GM21576 (cell line): ENCODE results near the gene MAP1B.

Source experiments
- ATAC-seq: cut with Tn5 transposase; IDR thresholded peaks from one replicate; pipeline ENCODE4 v1.9.1; 2021; ENCODE audit warnings: mild to moderate bottlenecking, moderate library complexity; ENCODE audit not compliant: unreplicated experiment

Gene MAP1B

DNA sequence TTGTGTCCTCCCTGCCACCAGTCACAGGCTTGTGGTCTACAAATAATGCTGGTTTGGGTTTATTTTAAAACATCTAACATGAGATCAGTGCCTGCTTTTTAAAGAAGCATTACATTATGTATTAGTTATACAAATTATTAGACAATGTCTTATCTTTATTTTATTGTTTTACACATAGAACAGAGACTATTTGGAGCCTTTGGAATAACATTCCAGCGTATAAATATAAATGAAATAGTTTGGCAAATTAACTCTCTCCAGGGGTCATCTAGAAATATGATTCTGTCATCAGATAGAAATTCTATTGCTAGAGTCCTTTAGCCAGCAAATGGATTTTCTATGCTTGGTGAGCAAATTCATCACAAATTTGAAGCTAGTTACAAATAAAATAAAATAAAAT, 22.4 kb downstream of the MAP1B start:
- ATAC-seq: no peak

DNA sequence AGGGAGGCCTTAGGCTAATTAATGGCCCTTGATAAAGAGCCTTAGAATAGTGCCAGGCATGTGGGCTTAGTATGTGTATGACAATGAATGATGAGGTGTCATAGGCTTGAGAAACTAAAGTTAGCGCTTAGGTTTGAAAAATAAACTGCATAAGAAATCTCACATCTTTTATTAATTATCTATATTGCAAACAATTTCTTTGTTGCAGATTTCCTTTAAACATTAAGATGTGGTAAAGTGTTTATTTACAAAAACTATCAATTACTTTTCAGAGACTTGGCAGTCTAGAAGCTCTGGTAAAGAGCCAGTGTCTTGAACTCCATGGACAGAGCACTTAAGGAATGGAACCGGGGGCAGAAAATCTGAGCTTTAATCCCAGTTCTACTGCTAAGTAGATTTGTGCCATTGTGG, 23.1 kb downstream of the MAP1B start:
- ATAC-seq: no peak

DNA sequence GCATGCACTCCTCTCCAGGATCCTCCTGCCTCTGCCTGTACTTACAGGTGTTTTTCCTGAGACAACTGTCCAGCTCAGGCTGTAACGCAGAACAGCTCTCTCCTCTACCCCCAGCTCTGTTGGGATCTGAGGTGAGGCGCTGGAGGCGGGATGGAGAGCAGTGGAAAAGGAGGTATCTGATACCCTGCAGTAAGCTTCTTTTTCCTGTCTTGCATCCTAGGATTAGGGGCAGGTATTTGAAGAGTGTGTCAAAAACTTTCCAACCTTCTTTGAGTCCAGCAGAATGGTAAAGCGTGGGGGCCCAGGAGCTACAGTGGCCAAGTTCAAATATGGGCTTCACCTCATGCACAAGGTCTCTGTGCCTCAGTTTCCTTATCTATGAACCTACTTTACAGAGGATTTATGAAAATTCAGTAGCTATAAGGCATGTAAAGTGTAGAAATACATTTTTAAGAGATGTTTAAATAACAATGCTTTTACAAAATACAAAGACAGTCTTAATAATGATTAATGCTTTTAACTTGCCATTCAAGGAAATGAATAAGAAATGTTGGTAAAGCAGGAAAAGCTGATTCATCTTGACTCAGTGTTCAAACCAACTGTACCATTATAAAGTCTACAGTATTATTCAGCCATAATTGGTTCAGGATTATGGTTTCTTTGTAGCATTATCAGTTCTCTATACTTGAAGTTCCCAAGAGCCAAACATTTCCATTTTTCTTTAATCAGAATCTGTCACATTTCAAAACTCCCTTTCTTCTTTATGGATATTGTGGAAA, 26.1 kb downstream of the MAP1B start:
- ATAC-seq: no peak

GRCh38 chr5:72134226-72134899, 27.1 kb downstream of the MAP1B start:
- ATAC-seq: no peak

DNA sequence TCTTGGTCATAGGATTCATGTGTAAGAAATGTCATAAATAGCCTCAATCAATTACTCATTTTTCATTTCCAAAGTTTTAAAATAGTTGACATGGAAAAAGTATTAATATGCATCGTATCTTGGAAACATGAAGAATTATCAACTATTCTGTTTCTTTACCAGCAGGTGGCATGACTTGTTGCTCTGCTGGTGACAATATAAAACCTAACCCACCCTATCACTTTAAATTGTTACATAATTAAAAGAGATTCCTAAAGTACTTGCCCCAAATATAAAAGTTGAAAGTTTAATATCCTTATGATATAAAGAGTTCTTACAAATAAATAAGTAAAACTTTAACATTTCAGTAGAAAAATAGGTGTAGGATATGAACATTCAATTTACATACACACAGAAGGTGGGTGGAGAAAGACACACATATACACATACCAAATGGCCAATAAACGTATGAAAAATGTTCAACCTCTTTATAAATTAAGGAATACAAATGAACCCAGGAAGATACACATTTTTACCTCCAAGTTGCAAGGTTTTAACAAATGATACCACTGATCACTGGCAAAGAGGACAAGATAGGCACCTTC, 30.6 kb downstream of the MAP1B start:
- no peak for ATAC-seq

DNA sequence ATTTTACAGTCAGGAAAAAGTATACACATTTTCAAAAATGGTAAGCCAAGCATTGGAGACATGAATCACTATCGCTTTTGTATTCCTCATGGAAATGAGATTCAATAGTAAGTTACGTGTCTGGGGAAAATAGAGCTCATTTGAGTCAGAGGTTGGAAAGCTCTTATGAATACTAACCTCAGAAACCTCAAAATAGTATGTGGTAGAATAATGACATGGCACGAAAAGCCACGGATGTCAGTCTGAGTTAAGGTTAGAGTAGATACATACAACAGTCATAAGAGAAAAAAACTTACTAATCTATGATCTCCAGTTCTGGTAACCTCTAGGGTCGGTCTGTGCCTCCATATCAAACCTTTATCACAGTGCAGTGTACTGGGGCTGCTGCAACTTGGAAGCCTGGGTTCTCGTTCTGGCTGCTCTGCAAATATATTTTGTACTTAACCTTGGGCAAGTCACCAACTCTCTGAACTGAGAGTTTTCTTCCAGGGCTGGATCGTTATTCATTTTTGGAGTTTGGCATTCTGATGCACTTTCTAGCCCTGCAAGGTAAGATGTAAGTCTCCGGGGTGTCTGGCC, 31.8 kb downstream of the MAP1B start:
- ATAC-seq: no peak

- no peak for ATAC-seq
Observed at GRCh38 chr5:72140711-72141110, 33.4 kb downstream of the MAP1B start.

- no peak for ATAC-seq
Observed at GRCh38 chr5:72141440-72142355, 34.4 kb downstream of the MAP1B start.

DNA sequence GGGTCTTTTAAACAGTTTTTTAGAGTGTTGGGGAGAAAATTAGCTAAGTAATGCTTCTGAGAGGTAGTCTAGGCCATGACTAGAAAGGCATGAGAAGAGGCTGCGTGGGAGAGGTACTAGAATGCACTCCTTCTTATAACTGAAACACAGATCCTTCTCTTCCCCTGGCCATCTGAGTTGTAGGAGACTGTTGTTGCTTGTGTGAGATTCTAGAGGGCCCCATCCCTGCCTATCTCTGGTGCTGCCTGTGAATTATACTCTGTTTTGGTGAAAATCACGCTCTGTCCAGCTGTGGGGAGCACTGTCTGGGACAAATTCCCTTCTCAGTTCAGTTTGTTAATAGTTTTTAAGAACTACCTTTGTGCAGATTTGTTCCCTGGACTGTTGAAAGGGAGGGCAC, 37.5 kb downstream of the MAP1B start:
- no peak for ATAC-seq

DNA sequence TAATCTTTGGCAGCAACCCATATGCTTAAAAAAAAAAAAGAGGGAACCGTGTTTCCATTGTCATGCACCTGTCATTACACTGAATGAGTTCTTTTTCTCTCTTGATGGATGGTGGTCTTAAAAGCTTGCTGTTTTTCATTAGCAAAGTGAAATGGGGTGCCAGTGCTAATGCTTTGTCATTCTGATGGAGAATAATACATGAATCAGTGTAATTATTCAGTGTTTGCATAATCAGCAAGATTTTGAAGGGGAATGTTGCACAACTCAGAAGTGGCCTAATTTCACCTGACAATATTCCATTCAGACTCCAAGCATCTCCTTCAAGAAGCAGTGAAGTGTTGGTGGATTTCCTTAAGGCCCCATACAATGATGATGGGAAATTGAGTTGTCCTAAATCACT, 38.1 kb downstream of the MAP1B start:
- ATAC-seq: no peak

GRCh38 chr5:72146056-72146455, 38.8 kb downstream of the MAP1B start:
- no peak for ATAC-seq

DNA sequence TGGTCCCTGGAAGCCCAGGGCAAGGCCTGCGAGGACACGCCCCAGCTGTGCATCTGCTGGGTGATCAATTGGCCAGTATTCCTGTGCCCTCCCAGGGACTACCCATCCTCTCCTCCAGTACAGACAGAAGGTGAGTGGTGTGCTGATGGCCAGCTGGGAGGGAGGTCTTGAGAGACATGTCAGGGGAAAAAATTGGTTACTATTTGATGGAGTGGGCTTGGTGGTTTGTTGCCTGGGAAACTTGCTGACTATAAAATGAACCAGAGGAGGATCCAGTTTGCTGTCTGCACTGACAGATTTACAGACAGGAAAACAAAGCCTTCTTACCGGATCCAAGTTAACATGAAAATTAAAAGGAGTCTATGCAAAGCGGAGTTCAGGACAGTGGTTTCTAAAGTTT, 40.3 kb downstream of the MAP1B start:
- ATAC-seq: no peak

- no peak for ATAC-seq
Observed at GRCh38 chr5:72149742-72150141, 42.5 kb downstream of the MAP1B start.

DNA sequence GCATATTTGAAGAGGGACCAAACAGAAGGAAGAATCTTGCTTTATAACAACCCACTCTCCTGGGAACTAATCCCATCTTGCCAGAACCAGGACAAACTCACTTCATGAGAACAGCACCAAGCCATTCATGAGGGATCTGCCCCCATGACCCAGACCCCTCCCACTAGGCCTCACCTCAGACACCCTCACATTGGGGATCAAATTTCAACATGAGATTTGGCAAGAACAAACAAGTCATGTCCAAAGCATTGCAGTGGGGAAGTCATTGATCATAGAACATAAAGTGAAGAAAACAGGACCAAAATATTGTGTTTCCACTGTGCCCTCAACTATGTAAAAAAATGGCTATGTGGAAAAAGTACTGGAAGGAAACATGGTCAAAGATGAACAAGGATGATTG, 43.9 kb downstream of the MAP1B start:
- ATAC-seq: no peak

- no peak for ATAC-seq
Observed at GRCh38 chr5:72151646-72152045, 44.4 kb downstream of the MAP1B start.

DNA sequence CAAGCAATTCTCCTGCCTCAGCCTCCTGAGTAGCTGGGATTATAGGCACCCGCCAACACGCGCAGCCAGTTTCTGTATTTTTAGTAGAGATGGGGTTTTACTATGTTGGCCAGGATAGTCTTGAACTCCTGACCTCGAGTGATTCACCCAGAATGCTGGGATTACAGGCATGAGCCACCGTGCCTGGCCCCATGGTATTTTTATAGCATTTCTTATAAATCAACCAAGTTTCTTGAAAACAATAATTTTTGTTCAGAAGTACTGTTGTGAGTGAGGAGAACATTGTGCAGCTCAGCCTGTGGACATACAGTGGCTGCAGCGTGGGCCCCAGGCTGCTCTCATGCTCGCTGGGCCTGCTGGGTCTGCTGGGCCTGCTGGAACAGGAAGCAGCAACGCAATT, 45.3 kb downstream of the MAP1B start:
- ATAC-seq: no peak

DNA sequence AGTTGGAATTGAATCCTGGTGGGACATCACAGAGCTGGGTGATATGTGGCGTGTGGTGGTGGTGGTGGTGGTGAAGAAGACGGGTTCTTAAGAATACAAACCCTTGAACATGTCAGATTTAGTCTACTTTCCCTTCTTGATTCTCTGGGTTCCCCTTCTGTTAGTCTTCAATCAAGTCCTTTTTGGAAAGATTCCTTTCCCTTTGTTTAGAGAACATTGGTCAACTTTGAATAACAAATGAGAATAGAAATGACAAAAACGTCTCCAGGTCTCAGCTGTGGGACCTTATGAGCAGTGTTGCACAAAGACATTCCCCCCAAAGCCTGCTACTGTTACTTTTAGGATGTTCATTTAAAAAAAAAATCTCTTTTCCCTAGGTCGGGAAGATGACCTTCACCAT, 46.3 kb downstream of the MAP1B start:
- no peak for ATAC-seq

DNA sequence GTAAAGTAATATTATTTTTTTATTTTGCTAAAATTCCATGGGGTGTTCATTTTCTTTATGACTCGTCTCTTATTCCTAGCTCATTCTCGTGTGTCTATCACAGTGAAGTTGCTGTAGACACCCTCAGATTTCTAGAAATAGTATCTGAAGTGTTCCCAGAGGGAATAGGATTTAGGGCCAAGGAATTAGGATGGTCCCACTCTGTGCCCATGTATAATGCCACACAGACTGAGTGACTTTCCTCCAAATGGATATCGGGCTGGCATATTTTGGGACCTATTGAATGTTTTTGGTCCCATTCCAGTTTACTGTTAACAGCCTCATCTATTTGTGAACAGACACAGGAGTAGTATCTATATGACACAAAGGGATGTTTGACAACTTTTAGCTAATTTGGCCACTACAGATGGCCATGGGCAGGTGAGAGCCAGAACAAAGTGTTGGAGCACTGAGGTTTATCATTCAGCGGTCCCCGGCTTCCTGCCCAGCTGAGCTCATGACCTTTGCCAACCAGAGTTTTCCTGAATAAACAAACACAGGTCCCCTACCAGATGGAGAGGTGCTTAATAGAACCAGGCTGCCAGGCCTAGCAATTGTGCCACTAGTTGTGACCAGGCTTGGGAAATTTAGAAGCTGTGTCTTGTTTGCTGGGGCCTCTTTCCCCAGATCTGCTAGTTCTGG, 46.9 kb downstream of the MAP1B start:
- ATAC-seq: no peak

DNA sequence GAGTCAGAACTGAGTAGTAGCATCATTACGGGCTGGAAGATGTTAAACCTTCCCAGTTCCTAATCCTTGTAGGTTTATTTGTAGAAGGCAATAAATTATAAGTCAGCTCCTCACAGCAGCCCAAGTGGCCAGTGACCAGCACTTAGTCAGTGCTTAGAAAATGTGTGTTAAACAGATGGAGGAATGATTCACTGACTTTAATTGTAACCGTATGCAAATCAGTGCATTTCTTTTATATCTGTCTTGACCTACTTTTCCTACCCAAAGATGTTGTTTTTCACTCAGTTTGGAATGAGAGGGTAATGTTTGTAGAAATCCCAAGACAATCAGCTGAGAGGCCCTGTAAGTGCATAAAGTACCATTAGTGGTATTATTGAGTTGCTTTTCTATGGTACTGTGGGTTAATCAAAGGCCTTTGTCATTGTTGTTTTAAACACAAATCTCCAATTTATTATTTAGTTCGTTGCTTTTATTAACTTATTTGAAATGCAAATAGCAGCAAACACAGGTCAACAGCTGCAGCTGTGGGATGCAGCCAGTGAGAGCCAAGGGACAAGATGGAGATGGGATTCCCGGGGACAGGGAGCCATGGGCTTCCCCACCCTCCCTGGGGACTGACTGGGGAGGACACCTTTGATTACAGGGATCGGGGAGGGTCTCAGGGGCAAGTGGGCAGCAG, 49.8 kb downstream of the MAP1B start:
- no peak for ATAC-seq

DNA sequence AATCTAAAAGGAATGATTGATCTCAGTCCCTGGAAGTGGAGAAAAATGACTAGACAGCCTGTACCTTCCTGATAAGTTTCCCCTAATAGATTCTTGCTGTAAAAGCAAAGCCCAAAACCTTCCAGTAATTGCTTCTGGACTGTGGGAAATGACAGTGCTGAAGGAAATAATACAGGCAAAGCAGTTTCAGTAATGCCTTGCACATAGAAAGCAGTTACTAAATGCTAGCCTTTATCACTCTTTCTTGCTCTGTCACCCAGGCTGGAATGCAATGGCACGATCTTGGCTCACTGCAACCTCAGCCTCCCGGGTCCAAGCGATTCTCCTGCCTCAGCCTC, 50.3 kb downstream of the MAP1B start:
- ATAC-seq: no peak
